ENCODE results near the gene CPEB3. TPM values are rescaled to one million over a fixed set of nuclear protein-coding genes. Genes with fewer than 3 reads are reported as not detected.

The CPEB3 gene
- total RNA-seq, 1 experiment from 2014 or later: 6.0 TPM

GRCh38 chr10:92087750-92088395 lies 203.0 kb downstream of the CPEB3 start:
- Histone ChIP-seq H3K79me2 (ENCODE audit: low read length) (peaks cover 3% of the 10 kb centered on the region; the same call in 1 of the 2 replicates), H4K20me1 (ENCODE audit: insufficient read depth, low read depth, low read length) (no peaks in the 10 kb centered on the region), H3K9me3 (ENCODE audit: low read length) (no peaks in the 10 kb centered on the region), H3K4me1 (ENCODE audit: low read length) (peaks cover 12% of the 10 kb centered on the region), H3K4me3 (ENCODE audit: low read length) (no peak overlapping the region), H3K27ac (ENCODE audit: low read length) (no peak overlapping the region), H2AFZ (ENCODE audit: low read length) (no peak overlapping the region), H3K36me3 (ENCODE audit: insufficient read depth, low read length) (no peaks in the 10 kb centered on the region), H3K4me2 (ENCODE audit: low read depth, low read length, poor library complexity, severe bottlenecking) (no peak overlapping the region), H3K9ac (ENCODE audit: low read length) (no peak overlapping the region), H3K27me3 (ENCODE audit: low read length) (no peaks in the 10 kb centered on the region), H3K9me2 (replicated peaks; ENCODE audit: insufficient read depth, low read length) (no peaks in the 10 kb centered on the region)
- peak; percentile 89 for DNase-seq

GRCh38 chr10:92082583-92083280 lies 208.1 kb downstream of the CPEB3 start:
- H3K79me2 ChIP-seq (ENCODE audit: low read length): no peaks in the 10 kb centered on the region
- no peak overlapping the region for H3K4me3 ChIP-seq (ENCODE audit: low read length)
- no peaks in the 10 kb centered on the region for H3K9me3 ChIP-seq (ENCODE audit: low read length)
- no peak overlapping the region for H3K9ac ChIP-seq (ENCODE audit: low read length)
- no peak for DNase-seq
- H3K27ac ChIP-seq (ENCODE audit: low read length): no peak overlapping the region
- no peak overlapping the region for H2AFZ ChIP-seq (ENCODE audit: low read length)
- no peaks in the 10 kb centered on the region for H3K27me3 ChIP-seq (ENCODE audit: low read length)
- no peaks in the 10 kb centered on the region for H3K9me2 ChIP-seq (replicated peaks; ENCODE audit: insufficient read depth, low read length)
- H3K4me1 ChIP-seq (ENCODE audit: low read length): peaks cover 4% of the 10 kb centered on the region
- no peak overlapping the region for H3K4me2 ChIP-seq (ENCODE audit: low read depth, low read length, poor library complexity, severe bottlenecking)
- no peaks in the 10 kb centered on the region for H3K36me3 ChIP-seq (ENCODE audit: insufficient read depth, low read length)
- no peaks in the 10 kb centered on the region for H4K20me1 ChIP-seq (ENCODE audit: insufficient read depth, low read depth, low read length)

GRCh38 chr10:92081641-92082040 lies 209.2 kb downstream of the CPEB3 start:
- Histone ChIP-seq H3K4me1 (ENCODE audit: low read length) (no peaks in the 10 kb centered on the region), H2AFZ (ENCODE audit: low read length) (no peak overlapping the region), H3K4me2 (ENCODE audit: low read depth, low read length, poor library complexity, severe bottlenecking) (no peak overlapping the region), H3K27ac (ENCODE audit: low read length) (no peak overlapping the region), H3K79me2 (ENCODE audit: low read length) (no peaks in the 10 kb centered on the region), H3K36me3 (ENCODE audit: insufficient read depth, low read length) (no peaks in the 10 kb centered on the region), H3K9me3 (ENCODE audit: low read length) (no peaks in the 10 kb centered on the region), H4K20me1 (ENCODE audit: insufficient read depth, low read depth, low read length) (no peaks in the 10 kb centered on the region), H3K27me3 (ENCODE audit: low read length) (no peaks in the 10 kb centered on the region), H3K4me3 (ENCODE audit: low read length) (no peak overlapping the region), H3K9me2 (replicated peaks; ENCODE audit: insufficient read depth, low read length) (no peaks in the 10 kb centered on the region), H3K9ac (ENCODE audit: low read length) (no peak overlapping the region)
- DNase-seq: no peak

- Histone ChIP-seq H2AFZ (ENCODE audit: low read length) (no peak overlapping the region), H3K9me2 (replicated peaks; ENCODE audit: insufficient read depth, low read length) (no peaks in the 10 kb centered on the region), H3K36me3 (ENCODE audit: insufficient read depth, low read length) (no peaks in the 10 kb centered on the region), H3K4me3 (ENCODE audit: low read length) (no peak overlapping the region), H3K79me2 (ENCODE audit: low read length) (no peaks in the 10 kb centered on the region), H3K27me3 (ENCODE audit: low read length) (no peaks in the 10 kb centered on the region), H3K27ac (ENCODE audit: low read length) (no peak overlapping the region), H3K9ac (ENCODE audit: low read length) (no peak overlapping the region), H3K4me1 (ENCODE audit: low read length) (no peaks in the 10 kb centered on the region), H4K20me1 (ENCODE audit: insufficient read depth, low read depth, low read length) (no peaks in the 10 kb centered on the region), H3K9me3 (ENCODE audit: low read length) (no peaks in the 10 kb centered on the region), H3K4me2 (ENCODE audit: low read depth, low read length, poor library complexity, severe bottlenecking) (no peak overlapping the region)
- DNase-seq: no peak
These were observed 210.6 kb downstream of the CPEB3 start for GRCh38 chr10:92080244-92080643.

GRCh38 chr10:92079003-92079402 lies 211.9 kb downstream of the CPEB3 start:
- Histone ChIP-seq H3K4me2 (ENCODE audit: low read depth, low read length, poor library complexity, severe bottlenecking) (no peak overlapping the region), H3K79me2 (ENCODE audit: low read length) (no peaks in the 10 kb centered on the region), H3K4me1 (ENCODE audit: low read length) (no peaks in the 10 kb centered on the region), H3K27ac (ENCODE audit: low read length) (no peak overlapping the region), H3K9ac (ENCODE audit: low read length) (no peak overlapping the region), H3K9me2 (replicated peaks; ENCODE audit: insufficient read depth, low read length) (no peaks in the 10 kb centered on the region), H3K36me3 (ENCODE audit: insufficient read depth, low read length) (no peaks in the 10 kb centered on the region), H2AFZ (ENCODE audit: low read length) (no peak overlapping the region), H4K20me1 (ENCODE audit: insufficient read depth, low read depth, low read length) (no peaks in the 10 kb centered on the region), H3K4me3 (ENCODE audit: low read length) (no peak overlapping the region), H3K9me3 (ENCODE audit: low read length) (no peaks in the 10 kb centered on the region), H3K27me3 (ENCODE audit: low read length) (no peaks in the 10 kb centered on the region)
- DNase-seq: no peak

GRCh38 chr10:92076722-92077121 lies 214.2 kb downstream of the CPEB3 start:
- no peak overlapping the region for H3K27ac ChIP-seq (ENCODE audit: low read length)
- no peak overlapping the region for H3K4me2 ChIP-seq (ENCODE audit: low read depth, low read length, poor library complexity, severe bottlenecking)
- H3K9me2 ChIP-seq (replicated peaks; ENCODE audit: insufficient read depth, low read length): no peaks in the 10 kb centered on the region
- no peaks in the 10 kb centered on the region for H3K79me2 ChIP-seq (ENCODE audit: low read length)
- no peaks in the 10 kb centered on the region for H3K9me3 ChIP-seq (ENCODE audit: low read length)
- no peaks in the 10 kb centered on the region for H4K20me1 ChIP-seq (ENCODE audit: insufficient read depth, low read depth, low read length)
- H3K9ac ChIP-seq (ENCODE audit: low read length): no peak overlapping the region
- no peak overlapping the region for H3K4me3 ChIP-seq (ENCODE audit: low read length)
- H3K36me3 ChIP-seq (ENCODE audit: insufficient read depth, low read length): no peaks in the 10 kb centered on the region
- no peak for DNase-seq
- H3K4me1 ChIP-seq (ENCODE audit: low read length): peaks cover 8% of the 10 kb centered on the region
- H2AFZ ChIP-seq (ENCODE audit: low read length): no peak overlapping the region
- H3K27me3 ChIP-seq (ENCODE audit: low read length): no peaks in the 10 kb centered on the region

GRCh38 chr10:92075829-92076228 lies 215.0 kb downstream of the CPEB3 start:
- H3K4me3 ChIP-seq (ENCODE audit: low read length): no peak overlapping the region
- no peaks in the 10 kb centered on the region for H3K27me3 ChIP-seq (ENCODE audit: low read length)
- no peak overlapping the region for H2AFZ ChIP-seq (ENCODE audit: low read length)
- H3K27ac ChIP-seq (ENCODE audit: low read length): no peak overlapping the region
- no peaks in the 10 kb centered on the region for H3K36me3 ChIP-seq (ENCODE audit: insufficient read depth, low read length)
- H3K79me2 ChIP-seq (ENCODE audit: low read length): no peaks in the 10 kb centered on the region
- H3K9me2 ChIP-seq (replicated peaks; ENCODE audit: insufficient read depth, low read length): no peaks in the 10 kb centered on the region
- H3K4me2 ChIP-seq (ENCODE audit: low read depth, low read length, poor library complexity, severe bottlenecking): no peak overlapping the region
- H4K20me1 ChIP-seq (ENCODE audit: insufficient read depth, low read depth, low read length): no peaks in the 10 kb centered on the region
- DNase-seq: no peak
- peaks cover 8% of the 10 kb centered on the region for H3K4me1 ChIP-seq (ENCODE audit: low read length)
- H3K9ac ChIP-seq (ENCODE audit: low read length): no peak overlapping the region
- H3K9me3 ChIP-seq (ENCODE audit: low read length): no peaks in the 10 kb centered on the region

GRCh38 chr10:92074126-92074887 lies 216.6 kb downstream of the CPEB3 start:
- DNase-seq: peak; percentile 52
- H3K36me3 ChIP-seq (ENCODE audit: insufficient read depth, low read length): no peaks in the 10 kb centered on the region
- no peaks in the 10 kb centered on the region for H4K20me1 ChIP-seq (ENCODE audit: insufficient read depth, low read depth, low read length)
- no peak overlapping the region for H3K4me2 ChIP-seq (ENCODE audit: low read depth, low read length, poor library complexity, severe bottlenecking)
- no peak overlapping the region for H2AFZ ChIP-seq (ENCODE audit: low read length)
- H3K9ac ChIP-seq (ENCODE audit: low read length): no peak overlapping the region
- no peaks in the 10 kb centered on the region for H3K9me3 ChIP-seq (ENCODE audit: low read length)
- no peak overlapping the region for H3K27ac ChIP-seq (ENCODE audit: low read length)
- H3K4me1 ChIP-seq (ENCODE audit: low read length): peaks cover 8% of the 10 kb centered on the region
- no peaks in the 10 kb centered on the region for H3K9me2 ChIP-seq (replicated peaks; ENCODE audit: insufficient read depth, low read length)
- H3K27me3 ChIP-seq (ENCODE audit: low read length): no peaks in the 10 kb centered on the region
- H3K4me3 ChIP-seq (ENCODE audit: low read length): no peak overlapping the region
- no peaks in the 10 kb centered on the region for H3K79me2 ChIP-seq (ENCODE audit: low read length)

Measured in Karpas-422 (cell line).